WTC11 (cell line): ENCODE data around the gene TBC1D1.

ENCODE experiments used
- ELF4 ChIP-seq: sonication (generic); formaldehyde crosslinking; IDR thresholded peaks from 2 replicates; pipeline ENCODE4 v1.8.1; 2022; ENCODE audit warnings: low read depth, mild to moderate bottlenecking, moderate library complexity, missing genetic modification reagents
- FOXK1 ChIP-seq: sonication (generic); formaldehyde crosslinking; IDR thresholded peaks from 2 replicates; pipeline ENCODE4 v1.8.0; 2022; ENCODE audit warnings: mild to moderate bottlenecking, moderate library complexity, missing genetic modification reagents
- GTF2I ChIP-seq: fragments of 250-450 bp; sonication (Bioruptor Pico); conservative IDR thresholded peaks from 2 replicates; pipeline ENCODE4 v1.4.0; 2021; ENCODE audit warnings: mild to moderate bottlenecking
- JUN ChIP-seq: sonication (generic); formaldehyde crosslinking; IDR thresholded peaks from 2 replicates; pipeline ENCODE4 v1.8.0; 2023; ENCODE audit warnings: mild to moderate bottlenecking, missing genetic modification reagents
- KAT7 ChIP-seq: sonication (generic); formaldehyde crosslinking; IDR thresholded peaks from 2 replicates; pipeline ENCODE4 v1.8.1; 2023; ENCODE audit warnings: missing genetic modification reagents, mild to moderate bottlenecking, borderline replicate concordance
- MXD4 ChIP-seq: fragments of 250-450 bp; sonication (Bioruptor Pico); IDR thresholded peaks from 2 replicates; pipeline ENCODE4 v1.8.0; 2021; ENCODE audit warnings: mild to moderate bottlenecking, moderate library complexity, borderline replicate concordance
- NFE2L1 ChIP-seq: sonication (generic); formaldehyde crosslinking; IDR thresholded peaks from 2 replicates; pipeline ENCODE4 v1.8.1; 2023; ENCODE audit warnings: missing genetic modification reagents
- RELA ChIP-seq: sonication (generic); formaldehyde crosslinking; IDR thresholded peaks from 2 replicates; pipeline ENCODE4 v1.8.1; 2022; ENCODE audit warnings: missing genetic modification reagents, mild to moderate bottlenecking, borderline replicate concordance
- TEAD1 ChIP-seq: sonication (generic); formaldehyde crosslinking; IDR thresholded peaks from 2 replicates; pipeline ENCODE4 v1.8.0; 2022; ENCODE audit warnings: mild to moderate bottlenecking, missing genetic modification reagents
- TF ChIP-seq, protein P1 (sequence below): sonication (generic); formaldehyde crosslinking; IDR thresholded peaks from 2 replicates; pipeline ENCODE4 v1.8.1; 2023; ENCODE audit warnings: mild to moderate bottlenecking, missing genetic modification reagents, moderate library complexity
- TF ChIP-seq, protein P2 (sequence below): fragments of 200-600 bp; IDR thresholded peaks from 2 replicates; pipeline ENCODE4 v1.8.0; 2022; ENCODE audit warnings: antibody characterized with exemption
- TF ChIP-seq, protein P3 (sequence below): fragments of 250-450 bp; sonication (Bioruptor Pico); IDR thresholded peaks from 2 replicates; pipeline ENCODE4 v2.1.2; 2022; ENCODE audit warnings: mild to moderate bottlenecking, moderate library complexity
- TF ChIP-seq, protein P4 (sequence below): sonication (generic); formaldehyde crosslinking; IDR thresholded peaks from 2 replicates; pipeline ENCODE4 v1.8.1; 2023; ENCODE audit warnings: mild to moderate bottlenecking, missing genetic modification reagents
- TF ChIP-seq, protein P5 (sequence below): sonication (generic); formaldehyde crosslinking; IDR thresholded peaks from 2 replicates; pipeline ENCODE4 v1.8.0; 2022; ENCODE audit warnings: mild to moderate bottlenecking, missing genetic modification reagents

DNA sequence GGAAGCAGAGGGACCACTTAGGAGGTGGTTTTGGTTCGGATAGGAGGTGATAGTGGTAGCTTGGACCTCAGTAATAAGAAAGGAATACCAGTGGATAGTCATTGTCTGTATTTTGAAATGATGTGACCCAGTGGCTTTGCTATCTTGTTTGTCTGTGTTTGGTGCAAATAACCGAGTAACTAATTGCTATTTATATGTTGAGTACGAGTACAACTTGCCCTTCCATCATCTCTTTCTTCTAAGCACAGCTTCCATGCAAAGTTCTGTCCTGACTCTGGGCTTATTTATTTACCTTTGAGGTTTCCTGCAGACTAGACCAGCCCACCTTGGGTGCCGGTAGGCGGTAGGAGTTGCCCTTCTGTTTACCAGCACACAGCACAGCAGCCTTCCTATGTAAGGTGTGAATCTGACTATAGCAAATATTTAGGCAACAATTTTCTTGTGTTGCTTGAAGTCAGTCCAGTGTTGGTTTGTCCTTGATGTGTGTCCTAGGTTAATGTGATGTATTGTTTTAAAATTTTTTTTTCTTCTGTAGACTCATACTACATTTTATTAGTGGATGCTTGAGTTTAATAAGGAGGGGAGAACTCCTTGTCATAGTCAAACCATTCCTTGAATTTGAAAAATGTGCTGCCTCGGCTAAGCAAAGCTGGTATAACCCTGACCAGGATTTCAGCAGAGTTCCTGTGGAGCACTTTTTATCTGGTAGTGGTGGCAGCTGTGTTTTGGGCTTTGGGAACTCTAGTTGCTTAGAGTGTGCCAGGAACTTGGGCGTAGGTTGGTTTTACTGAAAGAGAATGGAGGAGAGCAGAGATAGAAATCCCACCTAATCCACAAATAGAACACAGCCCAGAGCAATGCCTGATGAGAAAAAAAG is 91.2 kb downstream of the TBC1D1 start:
- TF ChIP-seq KAT7 (no peak), GTF2I (no peak), TEAD1 (no peak), ELF4 (CRISPR knock-in tag) (no peak), RELA (no peak), FOXK1 (CRISPR knock-in tag) (no peak), JUN (CRISPR knock-in tag) (no peak), NFE2L1 (CRISPR knock-in tag) (no peak), MXD4 (no peak)
- TF ChIP-seq, protein P1, sequence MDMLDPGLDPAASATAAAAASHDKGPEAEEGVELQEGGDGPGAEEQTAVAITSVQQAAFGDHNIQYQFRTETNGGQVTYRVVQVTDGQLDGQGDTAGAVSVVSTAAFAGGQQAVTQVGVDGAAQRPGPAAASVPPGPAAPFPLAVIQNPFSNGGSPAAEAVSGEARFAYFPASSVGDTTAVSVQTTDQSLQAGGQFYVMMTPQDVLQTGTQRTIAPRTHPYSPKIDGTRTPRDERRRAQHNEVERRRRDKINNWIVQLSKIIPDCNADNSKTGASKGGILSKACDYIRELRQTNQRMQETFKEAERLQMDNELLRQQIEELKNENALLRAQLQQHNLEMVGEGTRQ (CRISPR knock-in tag): no peak
- TF ChIP-seq, protein P2, sequence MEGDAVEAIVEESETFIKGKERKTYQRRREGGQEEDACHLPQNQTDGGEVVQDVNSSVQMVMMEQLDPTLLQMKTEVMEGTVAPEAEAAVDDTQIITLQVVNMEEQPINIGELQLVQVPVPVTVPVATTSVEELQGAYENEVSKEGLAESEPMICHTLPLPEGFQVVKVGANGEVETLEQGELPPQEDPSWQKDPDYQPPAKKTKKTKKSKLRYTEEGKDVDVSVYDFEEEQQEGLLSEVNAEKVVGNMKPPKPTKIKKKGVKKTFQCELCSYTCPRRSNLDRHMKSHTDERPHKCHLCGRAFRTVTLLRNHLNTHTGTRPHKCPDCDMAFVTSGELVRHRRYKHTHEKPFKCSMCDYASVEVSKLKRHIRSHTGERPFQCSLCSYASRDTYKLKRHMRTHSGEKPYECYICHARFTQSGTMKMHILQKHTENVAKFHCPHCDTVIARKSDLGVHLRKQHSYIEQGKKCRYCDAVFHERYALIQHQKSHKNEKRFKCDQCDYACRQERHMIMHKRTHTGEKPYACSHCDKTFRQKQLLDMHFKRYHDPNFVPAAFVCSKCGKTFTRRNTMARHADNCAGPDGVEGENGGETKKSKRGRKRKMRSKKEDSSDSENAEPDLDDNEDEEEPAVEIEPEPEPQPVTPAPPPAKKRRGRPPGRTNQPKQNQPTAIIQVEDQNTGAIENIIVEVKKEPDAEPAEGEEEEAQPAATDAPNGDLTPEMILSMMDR: no peak
- TF ChIP-seq, protein P3, sequence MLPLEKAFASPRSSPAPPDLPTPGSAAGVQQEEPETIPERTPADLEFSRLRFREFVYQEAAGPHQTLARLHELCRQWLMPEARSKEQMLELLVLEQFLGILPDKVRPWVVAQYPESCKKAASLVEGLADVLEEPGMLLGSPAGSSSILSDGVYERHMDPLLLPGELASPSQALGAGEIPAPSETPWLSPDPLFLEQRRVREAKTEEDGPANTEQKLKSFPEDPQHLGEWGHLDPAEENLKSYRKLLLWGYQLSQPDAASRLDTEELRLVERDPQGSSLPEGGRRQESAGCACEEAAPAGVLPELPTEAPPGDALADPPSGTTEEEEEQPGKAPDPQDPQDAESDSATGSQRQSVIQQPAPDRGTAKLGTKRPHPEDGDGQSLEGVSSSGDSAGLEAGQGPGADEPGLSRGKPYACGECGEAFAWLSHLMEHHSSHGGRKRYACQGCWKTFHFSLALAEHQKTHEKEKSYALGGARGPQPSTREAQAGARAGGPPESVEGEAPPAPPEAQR: no peak
- TF ChIP-seq, protein P4, sequence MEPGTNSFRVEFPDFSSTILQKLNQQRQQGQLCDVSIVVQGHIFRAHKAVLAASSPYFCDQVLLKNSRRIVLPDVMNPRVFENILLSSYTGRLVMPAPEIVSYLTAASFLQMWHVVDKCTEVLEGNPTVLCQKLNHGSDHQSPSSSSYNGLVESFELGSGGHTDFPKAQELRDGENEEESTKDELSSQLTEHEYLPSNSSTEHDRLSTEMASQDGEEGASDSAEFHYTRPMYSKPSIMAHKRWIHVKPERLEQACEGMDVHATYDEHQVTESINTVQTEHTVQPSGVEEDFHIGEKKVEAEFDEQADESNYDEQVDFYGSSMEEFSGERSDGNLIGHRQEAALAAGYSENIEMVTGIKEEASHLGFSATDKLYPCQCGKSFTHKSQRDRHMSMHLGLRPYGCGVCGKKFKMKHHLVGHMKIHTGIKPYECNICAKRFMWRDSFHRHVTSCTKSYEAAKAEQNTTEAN (CRISPR knock-in tag): no peak
- TF ChIP-seq, protein P5, sequence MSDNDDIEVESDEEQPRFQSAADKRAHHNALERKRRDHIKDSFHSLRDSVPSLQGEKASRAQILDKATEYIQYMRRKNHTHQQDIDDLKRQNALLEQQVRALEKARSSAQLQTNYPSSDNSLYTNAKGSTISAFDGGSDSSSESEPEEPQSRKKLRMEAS: no peak
